Measurements from ENCODE around the gene PCID2.

- TF ChIP-seq RFX5 (IDR thresholded peaks at IDR 0.05; ENCODE audit: low read length) (no peak), TEAD4 (IDR thresholded peaks at IDR 0.05; ENCODE audit: borderline replicate concordance, insufficient read depth) (no peak), REST (IDR thresholded peaks at IDR 0.05; ENCODE audit: low read depth, low read length) (no peak), USF2 (IDR thresholded peaks at IDR 0.05; ENCODE audit: borderline replicate concordance, low read depth, low read length) (no peak), CTCF (IDR thresholded peaks at IDR 0.05) (no peak)
These were observed 57.7 kb downstream of the PCID2 start for GRCh38 chr13:113150550-113151365.

Measured in SK-N-SH (cell line).